ENCODE measurements around the gene CLSTN3.

DNA sequence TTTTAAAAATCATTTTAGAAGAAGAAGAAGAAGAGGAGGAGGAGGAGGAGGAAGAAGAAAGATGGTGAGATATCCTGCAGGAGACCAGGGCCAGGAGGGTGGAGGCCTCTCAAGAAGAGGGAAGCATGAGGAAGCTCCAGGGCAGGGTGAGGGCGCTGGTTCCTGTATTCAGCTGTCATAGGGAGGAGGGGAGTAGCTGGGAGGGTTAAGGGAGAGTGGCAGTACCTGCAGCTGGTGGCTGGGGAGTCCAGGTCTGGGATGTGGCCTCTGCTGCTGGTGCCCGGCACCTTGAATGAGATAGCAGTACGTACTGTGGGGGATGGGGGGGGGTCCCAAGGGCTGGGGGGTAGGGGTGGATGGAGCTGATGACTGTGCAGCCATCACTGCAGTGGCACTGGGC, 11.3 kb upstream of the CLSTN3 start:
- TF ChIP-seq CEBPB (IDR thresholded peaks at IDR 0.05) (no peak), CHD2 (IDR thresholded peaks at IDR 0.05; ENCODE audit: low read length, partially characterized antibody) (no peak), TP53 (CRISPR knock-in tag; IDR thresholded peaks at IDR 0.05) (no peak), HOXA7 (CRISPR knock-in tag; IDR thresholded peaks at IDR 0.05) (no peak), FOXS1 (CRISPR knock-in tag; IDR thresholded peaks at IDR 0.05) (no peak)
- TF ChIP-seq, protein P1, sequence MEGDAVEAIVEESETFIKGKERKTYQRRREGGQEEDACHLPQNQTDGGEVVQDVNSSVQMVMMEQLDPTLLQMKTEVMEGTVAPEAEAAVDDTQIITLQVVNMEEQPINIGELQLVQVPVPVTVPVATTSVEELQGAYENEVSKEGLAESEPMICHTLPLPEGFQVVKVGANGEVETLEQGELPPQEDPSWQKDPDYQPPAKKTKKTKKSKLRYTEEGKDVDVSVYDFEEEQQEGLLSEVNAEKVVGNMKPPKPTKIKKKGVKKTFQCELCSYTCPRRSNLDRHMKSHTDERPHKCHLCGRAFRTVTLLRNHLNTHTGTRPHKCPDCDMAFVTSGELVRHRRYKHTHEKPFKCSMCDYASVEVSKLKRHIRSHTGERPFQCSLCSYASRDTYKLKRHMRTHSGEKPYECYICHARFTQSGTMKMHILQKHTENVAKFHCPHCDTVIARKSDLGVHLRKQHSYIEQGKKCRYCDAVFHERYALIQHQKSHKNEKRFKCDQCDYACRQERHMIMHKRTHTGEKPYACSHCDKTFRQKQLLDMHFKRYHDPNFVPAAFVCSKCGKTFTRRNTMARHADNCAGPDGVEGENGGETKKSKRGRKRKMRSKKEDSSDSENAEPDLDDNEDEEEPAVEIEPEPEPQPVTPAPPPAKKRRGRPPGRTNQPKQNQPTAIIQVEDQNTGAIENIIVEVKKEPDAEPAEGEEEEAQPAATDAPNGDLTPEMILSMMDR (IDR thresholded peaks at IDR 0.05) = no peak
- TF ChIP-seq, protein P2, sequence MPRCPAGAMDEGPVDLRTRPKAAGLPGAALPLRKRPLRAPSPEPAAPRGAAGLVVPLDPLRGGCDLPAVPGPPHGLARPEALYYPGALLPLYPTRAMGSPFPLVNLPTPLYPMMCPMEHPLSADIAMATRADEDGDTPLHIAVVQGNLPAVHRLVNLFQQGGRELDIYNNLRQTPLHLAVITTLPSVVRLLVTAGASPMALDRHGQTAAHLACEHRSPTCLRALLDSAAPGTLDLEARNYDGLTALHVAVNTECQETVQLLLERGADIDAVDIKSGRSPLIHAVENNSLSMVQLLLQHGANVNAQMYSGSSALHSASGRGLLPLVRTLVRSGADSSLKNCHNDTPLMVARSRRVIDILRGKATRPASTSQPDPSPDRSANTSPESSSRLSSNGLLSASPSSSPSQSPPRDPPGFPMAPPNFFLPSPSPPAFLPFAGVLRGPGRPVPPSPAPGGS (IDR thresholded peaks at IDR 0.05) = no peak
- TF ChIP-seq, protein P3, sequence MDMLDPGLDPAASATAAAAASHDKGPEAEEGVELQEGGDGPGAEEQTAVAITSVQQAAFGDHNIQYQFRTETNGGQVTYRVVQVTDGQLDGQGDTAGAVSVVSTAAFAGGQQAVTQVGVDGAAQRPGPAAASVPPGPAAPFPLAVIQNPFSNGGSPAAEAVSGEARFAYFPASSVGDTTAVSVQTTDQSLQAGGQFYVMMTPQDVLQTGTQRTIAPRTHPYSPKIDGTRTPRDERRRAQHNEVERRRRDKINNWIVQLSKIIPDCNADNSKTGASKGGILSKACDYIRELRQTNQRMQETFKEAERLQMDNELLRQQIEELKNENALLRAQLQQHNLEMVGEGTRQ (IDR thresholded peaks at IDR 0.05) = no peak
- TF ChIP-seq, protein P4, sequence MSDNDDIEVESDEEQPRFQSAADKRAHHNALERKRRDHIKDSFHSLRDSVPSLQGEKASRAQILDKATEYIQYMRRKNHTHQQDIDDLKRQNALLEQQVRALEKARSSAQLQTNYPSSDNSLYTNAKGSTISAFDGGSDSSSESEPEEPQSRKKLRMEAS (IDR thresholded peaks at IDR 0.05) = no peak
